Mucosa of descending colon (tissue), 3 donors: ENCODE measurements around the gene VWA8. TPM values are rescaled to one million over a fixed set of nuclear protein-coding genes. Genes with fewer than 3 reads are reported as not detected.

Source experiments
- ATAC-seq: fragments of 200-7000 bp; cut with Tn5 transposase; one replicate; pipeline ENCODE4 v1.9.1; 2020; ENCODE audit warnings: mild to moderate bottlenecking, moderate library complexity
- DNase-seq, 3 donors: peaks; one replicate each; pipeline ENCODE4 v3.0.0-alpha.2; 2020
- H3K36me3 ChIP-seq: fragments of 200-600 bp; one replicate; pipeline ENCODE4 v1.8.0; 2021; ENCODE audit warnings: low read depth, mild to moderate bottlenecking
- H3K4me1 ChIP-seq: fragments of 200-600 bp; one replicate; pipeline ENCODE4 v1.8.0; 2021; ENCODE audit warnings: low read depth, mild to moderate bottlenecking
- H3K4me3 ChIP-seq: fragments of 200-600 bp; one replicate; pipeline ENCODE4 v1.8.0; 2021; ENCODE audit warnings: mild to moderate bottlenecking
- H3K9me3 ChIP-seq: fragments of 200-600 bp; one replicate; pipeline ENCODE4 v1.8.0; 2021; ENCODE audit warnings: mild to moderate bottlenecking
- CTCF ChIP-seq: fragments of 200-600 bp; IDR thresholded peaks from one replicate; pipeline ENCODE4 v1.8.0; 2022; ENCODE audit warnings: antibody characterized with exemption, mild to moderate bottlenecking
- intact Hi-C, 2 donors: fragments of 100-400 bp; cut with DNase I in 1 of 2; cut with micrococcal nuclease in 1 of 2; formaldehyde crosslinking; loops; one replicate each; pipeline versions ENCODE4 v1.11.0 to v1.11.1; 2022; cut with DNase I, micrococcal nuclease
- total RNA-seq, 3 donors: library from RNA; stranded (reverse); fragmentation: NEBNext Ultra II Directional in 2 of 3; extraction: Animal tissue kit (Norgen Biotek cat#: 25700) in 2 of 3; gene quantifications; one replicate each; pipeline versions ENCODE4 v1.2.1 to v1.2.4, GENCODE V29; 2021 to 2023
- donor health status: DM: no; HTN: no; CAD: no; lungs with moderate emphysema.
- donor health status: DM: no; HTN: no; CAD: no.
- donor health status: DM: no; HTN: yes; CAD: no.

The VWA8 gene
- total RNA-seq, 3 donors from 2014 or later = 19.1 to 31.5 (median 27.0) TPM

GRCh38 chr13:41567363-41567762 is 393.5 kb downstream of the VWA8 start:
- H3K4me3 ChIP-seq = no peak overlapping the region
- H3K9me3 ChIP-seq = no peaks in the 10 kb centered on the region
- ATAC-seq (no peak), DNase-seq (no peak)
- no peak for TF ChIP-seq CTCF
- peaks cover 6% of the 10 kb centered on the region for H3K4me1 ChIP-seq
- H3K36me3 ChIP-seq = no peaks in the 10 kb centered on the region
- intact Hi-C loops = no loop called here

GRCh38 chr13:41565846-41566245 is 395.1 kb downstream of the VWA8 start:
- no peak overlapping the region for H3K4me3 ChIP-seq
- no peaks in the 10 kb centered on the region for H3K9me3 ChIP-seq
- H3K4me1 ChIP-seq = peaks cover 6% of the 10 kb centered on the region
- ATAC-seq (no peak), DNase-seq (no peak)
- intact Hi-C loops = no loop called here
- TF ChIP-seq CTCF = no peak
- no peaks in the 10 kb centered on the region for H3K36me3 ChIP-seq

GRCh38 chr13:41565216-41565615 is 395.7 kb downstream of the VWA8 start:
- Histone ChIP-seq H3K9me3 (no peaks in the 10 kb centered on the region), H3K36me3 (no peaks in the 10 kb centered on the region), H3K4me1 (peaks cover 6% of the 10 kb centered on the region), H3K4me3 (no peak overlapping the region)
- intact Hi-C loops = no loop called here
- ATAC-seq (no peak), DNase-seq (no peak)
- TF ChIP-seq CTCF = no peak

- intact Hi-C loops = no loop called here
- no peak for DNase-seq
- Histone ChIP-seq H3K9me3 (no peaks in the 10 kb centered on the region), H3K36me3 (no peaks in the 10 kb centered on the region), H3K4me1 (peaks cover 6% of the 10 kb centered on the region), H3K4me3 (no peak overlapping the region)
- no peak for TF ChIP-seq CTCF
- no peak for ATAC-seq
Observed at GRCh38 chr13:41563984-41564365, 396.9 kb downstream of the VWA8 start.

GRCh38 chr13:41563341-41563983 is 397.4 kb downstream of the VWA8 start:
- Histone ChIP-seq H3K4me3 (no peak overlapping the region), H3K9me3 (no peaks in the 10 kb centered on the region), H3K4me1 (peaks cover 6% of the 10 kb centered on the region), H3K36me3 (no peaks in the 10 kb centered on the region)
- TF ChIP-seq CTCF = no peak
- intact Hi-C loops = no loop called here
- DNase-seq = peak in 1 of 3 donors; percentile 19
- peak; percentile 33 for ATAC-seq
